Heart left ventricle (tissue), 13 donors: ENCODE measurements around the gene ZBTB4.

ENCODE experiments used
- CTCF ChIP-seq, 12 donors: fragments of 200-600 bp; sonication (generic) in 4 of 12; IDR thresholded peaks; one replicate each; pipeline versions ENCODE4 v1.5.0 to v1.8.0; 2018 to 2022; ENCODE audit warnings: antibody characterized with exemption in 12 of 12, mild to moderate bottlenecking in 5 of 12
- POLR2A ChIP-seq, 2 donors: fragments of 450-650 bp; IDR thresholded peaks; one replicate each; pipeline ENCODE4 v1.6.1; 2017; ENCODE audit warnings: antibody characterized with exemption in 2 of 2, mild to moderate bottlenecking in 2 of 2, moderate library complexity in 2 of 2
- donor health status: ischemic (EF 13 %, LVEDD 7.1; RV severe dilation, severe dysfunction).
- donor health status: DM: no; HTN: yes; CAD: no.
- donor health status: DM: no; HTN: no; CAD: no.
- donor health status: ischemic (EF 25% LVEDD 6.9; RV normal size, moderate dysfunction).
- donor health status: ischemic (EF 25% LVEDD 5.7; RV mildly dilated, moderate dysfunction).
- donor health status: ischemic (EF 35%, LVEDD 5.7; RV mildly dilated, moderate dysfunction).
- donor health status: nonischemic (EF 11% LVEDD 7.7; RV severe dilation, severe dysfunction).
- donor health status: DM: yes; HTN: yes; CAD: no.
- donor health status: PGD.
- donor health status: ischemic (EF 29% LVEDD 5.4; RV normal size, mild dysfunction).
- donor health status: nonischemic (EF 23%, LVEDD 6.1; RV moderate dilation, normal function).

GRCh38 chr17:7416323-7416722 is 63.1 kb downstream of the ZBTB4 start:
- TF ChIP-seq POLR2A (IDR thresholded peaks at IDR 0.05): no peak
- no peak for TF ChIP-seq CTCF (IDR thresholded peaks at IDR 0.05)
